MCF 10A (cell line): Measurements from ENCODE around the gene MTMR4. TPM values are rescaled to one million over a fixed set of nuclear protein-coding genes. Genes with fewer than 3 reads are reported as not detected.

Source experiments
- BruUV-seq: library from RNA; stranded (reverse); fragments of 400-500 nt; replicated peaks from 2 replicates; lab custom pipeline; 2021; lab: Mats Ljungman, UMichigan
- CTCF ChIA-PET: fragments of 300-600 bp; sonication (Branson Sonifier 250); formaldehyde crosslinking; extraction: SDS; loops from one replicate; lab custom pipeline; 2021; ENCODE audit warnings: antibody characterized with exemption, inconsistent platforms; lab: Yijun Ruan, JAX
- POLR2A ChIA-PET: fragments of 300-600, 350-650 bp; sonication (Branson Sonifier 250); formaldehyde crosslinking; extraction: SDS; loops from one replicate; lab custom pipeline; 2020; ENCODE audit warnings: antibody characterized with exemption, inconsistent platforms; lab: Yijun Ruan, JAX
- DNase-seq: peaks from one replicate; pipeline ENCODE4 v3.0.0-alpha.2; 2018; ENCODE audit not compliant: unreplicated experiment
- H3K27ac Mint-ChIP-seq: one replicate; pipeline ENCODE4 v1.8.0; 2022; ENCODE audit warnings: mild to moderate bottlenecking, low read depth, mixed read lengths; ENCODE audit not compliant: unreplicated experiment
- H3K27me3 Mint-ChIP-seq: one replicate; pipeline ENCODE4 v1.8.0; 2022; ENCODE audit warnings: mixed read lengths; ENCODE audit not compliant: insufficient read depth, unreplicated experiment
- H3K36me3 Mint-ChIP-seq: one replicate; pipeline ENCODE4 v1.8.0; 2022; ENCODE audit warnings: mild to moderate bottlenecking, moderate library complexity, mixed read lengths; ENCODE audit not compliant: insufficient read depth, unreplicated experiment
- H3K4me1 Mint-ChIP-seq: one replicate; pipeline ENCODE4 v1.8.0; 2022; ENCODE audit warnings: mixed read lengths; ENCODE audit not compliant: insufficient read depth, unreplicated experiment
- H3K4me3 Mint-ChIP-seq: one replicate; pipeline ENCODE4 v1.8.0; 2022; ENCODE audit warnings: mild to moderate bottlenecking, moderate library complexity, mixed read lengths; ENCODE audit not compliant: unreplicated experiment
- H3K9me3 Mint-ChIP-seq: one replicate; pipeline ENCODE4 v1.8.0; 2022; ENCODE audit warnings: mixed read lengths; ENCODE audit not compliant: unreplicated experiment
- CTCF ChIP-seq: fragments of 200-600 bp; IDR thresholded peaks from one replicate; pipeline ENCODE4 v1.8.0; 2022; ENCODE audit warnings: antibody characterized with exemption, mild to moderate bottlenecking; ENCODE audit not compliant: unreplicated experiment
- intact Hi-C: fragments of 100-400 bp; cut with micrococcal nuclease; formaldehyde crosslinking; loops from 2 replicates; pipeline ENCODE4 v1.14.1; 2022
- total RNA-seq: library from RNA; stranded (reverse); gene quantifications from 2 replicates; pipeline ENCODE4 v1.2.3, GENCODE V29; 2022

MTMR4 gene
- total RNA-seq, 1 experiment from 2014 or later = 38.1 TPM

DNA sequence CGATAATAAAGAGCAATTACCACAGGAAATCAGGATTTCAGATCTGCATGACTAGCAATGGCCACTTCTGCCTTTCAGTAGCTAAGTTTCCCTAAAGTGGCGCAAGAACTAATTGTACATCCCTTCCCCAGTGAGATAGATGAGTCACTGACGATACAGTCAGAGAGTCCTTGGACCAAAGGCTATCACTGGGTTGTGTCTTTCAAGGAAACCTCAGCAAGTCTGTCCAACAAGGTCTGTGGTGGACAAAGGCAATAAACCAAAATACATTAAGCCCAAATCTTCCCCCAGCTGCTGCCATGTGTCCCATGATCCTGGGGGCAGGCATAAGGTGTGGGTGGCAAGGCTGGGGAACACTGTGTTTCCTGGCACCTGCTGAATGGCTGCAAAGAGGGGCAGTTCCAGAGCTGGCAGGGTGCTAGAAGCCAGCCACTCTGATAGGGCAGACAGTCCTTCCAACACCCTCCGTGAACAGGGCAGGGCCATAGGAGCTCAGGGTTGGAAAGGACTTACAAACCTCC lies 20.5 kb upstream of the MTMR4 start:
- Mint-ChIP-seq H3K9me3 (no peaks in the 10 kb centered on the region), H3K27ac (peak overlapping the region; percentile 43), H3K27me3 (no peaks in the 10 kb centered on the region), H3K4me1 (peaks cover 17% of the 10 kb centered on the region), H3K4me3 (no peak overlapping the region), H3K36me3 (no peaks in the 10 kb centered on the region)
- TF ChIP-seq CTCF = no peak
- peak; percentile 86 for DNase-seq
- ChIA-PET CTCF (interaction anchor here (0.5 to 2.7 kb wide), 6 partner anchors 16 to 699 kb away, joined by 3 to 9 read pairs (median 4); no protein-coding TSS in a partner anchor), POLR2A (interaction anchor here (1.1 to 2.5 kb wide), 6 partner anchors 9 to 97 kb away, joined by 3 to 14 read pairs (median 7); a partner anchor contains a TSS)
- intact Hi-C loops = no loop called here
- BruUV-seq = no TSS peak

- H3K4me1 Mint-ChIP-seq = peaks cover 17% of the 10 kb centered on the region
- ChIA-PET CTCF (interaction anchor here (0.6 to 2.7 kb wide), 4 partner anchors 16 to 472 kb away, joined by 3 to 10 read pairs (median 6); no protein-coding TSS in a partner anchor), POLR2A (interaction anchor here (1.2 to 2.5 kb wide), 4 partner anchors 9 to 98 kb away, joined by 7 to 14 read pairs (median 10); no protein-coding TSS in a partner anchor)
- no peaks in the 10 kb centered on the region for H3K9me3 Mint-ChIP-seq
- no peak overlapping the region for H3K4me3 Mint-ChIP-seq
- H3K27ac Mint-ChIP-seq = no peak overlapping the region
- no peaks in the 10 kb centered on the region for H3K27me3 Mint-ChIP-seq
- TF ChIP-seq CTCF = no peak
- DNase-seq = no peak
- intact Hi-C loops = no loop called here
- no peaks in the 10 kb centered on the region for H3K36me3 Mint-ChIP-seq
- no TSS peak for BruUV-seq
Measured at GRCh38 chr17:58534331-58534730, 19.9 kb upstream of the MTMR4 start.

- Mint-ChIP-seq H3K4me3 (no peak overlapping the region), H3K27me3 (no peaks in the 10 kb centered on the region), H3K36me3 (no peaks in the 10 kb centered on the region), H3K4me1 (peaks cover 17% of the 10 kb centered on the region), H3K9me3 (no peaks in the 10 kb centered on the region), H3K27ac (no peak overlapping the region)
- intact Hi-C loops = no loop called here
- CTCF ChIA-PET = interaction anchor here (1.3 to 2.1 kb wide), 2 partner anchors 15 to 472 kb away, joined by 3 to 10 read pairs; no protein-coding TSS in a partner anchor
- no TSS peak for BruUV-seq
- POLR2A ChIA-PET = interaction anchor here (0.7 to 2.5 kb wide), 4 partner anchors 8 to 97 kb away, joined by 4 to 14 read pairs (median 6); no protein-coding TSS in a partner anchor
- no peak for TF ChIP-seq CTCF
- DNase-seq = no peak
Measured at GRCh38 chr17:58533616-58534188, 19.3 kb upstream of the MTMR4 start.

DNA sequence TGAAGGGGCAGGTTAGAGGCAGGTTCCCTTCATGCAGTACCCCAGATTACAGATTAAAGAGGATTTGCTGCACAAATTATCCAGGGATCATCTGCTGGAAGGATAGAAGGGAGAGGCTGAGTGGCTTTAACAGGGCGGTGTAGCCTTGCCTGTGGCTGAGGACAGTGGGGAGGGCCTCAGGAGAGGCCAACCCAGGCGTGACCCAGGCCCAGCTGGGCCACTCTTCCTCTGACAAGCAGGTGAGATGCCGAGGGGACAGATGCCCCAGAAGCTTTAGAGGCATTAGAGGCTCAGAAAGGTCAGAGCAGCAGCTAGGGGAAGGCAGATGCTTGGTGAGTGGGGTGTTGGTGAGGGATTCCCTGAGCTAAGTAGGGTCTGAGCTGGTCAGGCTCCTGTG lies 18.1 kb upstream of the MTMR4 start:
- BruUV-seq = no TSS peak
- Mint-ChIP-seq H3K27ac (no peak overlapping the region), H3K4me3 (peak overlapping the region; percentile 40), H3K36me3 (no peaks in the 10 kb centered on the region), H3K4me1 (peaks cover 23% of the 10 kb centered on the region), H3K9me3 (no peaks in the 10 kb centered on the region), H3K27me3 (no peaks in the 10 kb centered on the region)
- CTCF ChIA-PET = interaction anchor here (0.6 to 2.1 kb wide), 2 partner anchors 14 to 99 kb away, joined by 3 to 10 read pairs; no protein-coding TSS in a partner anchor
- DNase-seq = no peak
- intact Hi-C loops = no loop called here
- POLR2A ChIA-PET = interaction anchor here (0.6 to 1.2 kb wide), 2 partner anchors 14 to 36 kb away, joined by 3 to 5 read pairs; no protein-coding TSS in a partner anchor
- TF ChIP-seq CTCF = no peak
